Measurements from ENCODE around the gene NHSL1.

The NHSL1 gene

DNA sequence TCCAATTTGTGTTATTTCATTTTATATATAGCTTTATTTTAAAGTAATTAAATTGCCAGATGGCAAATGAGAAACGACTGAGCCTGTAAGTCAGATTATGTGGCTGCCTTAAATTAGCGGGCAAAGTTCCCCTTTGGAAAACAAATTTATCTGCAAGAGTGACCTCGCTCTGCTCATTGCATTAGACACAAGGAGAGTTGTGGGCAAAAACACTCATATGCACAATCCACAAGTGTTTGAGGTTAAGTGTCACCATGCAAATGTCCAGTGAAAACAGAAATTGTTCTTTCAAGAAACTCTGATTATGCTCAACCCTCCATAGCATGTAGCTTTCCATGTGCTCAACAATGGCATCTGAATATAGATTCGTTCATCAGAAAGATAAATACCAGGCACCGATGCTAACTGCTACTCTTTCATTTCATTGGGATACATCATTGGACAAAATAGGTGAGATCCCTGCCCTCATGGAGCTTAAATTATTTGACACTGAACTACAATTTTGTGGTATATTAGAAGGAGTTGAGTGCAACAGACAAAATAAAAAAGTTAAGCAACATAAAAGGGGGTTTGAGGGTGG lies 1.7 kb upstream of the NHSL1 start:
- H3K4me3 ChIP-seq (replicated peaks; ENCODE audit: low read depth, low read length), result no peak overlapping the region
- no peak for DNase-seq (ENCODE audit: extremely low read depth, low read depth)
- TF ChIP-seq, protein P1, sequence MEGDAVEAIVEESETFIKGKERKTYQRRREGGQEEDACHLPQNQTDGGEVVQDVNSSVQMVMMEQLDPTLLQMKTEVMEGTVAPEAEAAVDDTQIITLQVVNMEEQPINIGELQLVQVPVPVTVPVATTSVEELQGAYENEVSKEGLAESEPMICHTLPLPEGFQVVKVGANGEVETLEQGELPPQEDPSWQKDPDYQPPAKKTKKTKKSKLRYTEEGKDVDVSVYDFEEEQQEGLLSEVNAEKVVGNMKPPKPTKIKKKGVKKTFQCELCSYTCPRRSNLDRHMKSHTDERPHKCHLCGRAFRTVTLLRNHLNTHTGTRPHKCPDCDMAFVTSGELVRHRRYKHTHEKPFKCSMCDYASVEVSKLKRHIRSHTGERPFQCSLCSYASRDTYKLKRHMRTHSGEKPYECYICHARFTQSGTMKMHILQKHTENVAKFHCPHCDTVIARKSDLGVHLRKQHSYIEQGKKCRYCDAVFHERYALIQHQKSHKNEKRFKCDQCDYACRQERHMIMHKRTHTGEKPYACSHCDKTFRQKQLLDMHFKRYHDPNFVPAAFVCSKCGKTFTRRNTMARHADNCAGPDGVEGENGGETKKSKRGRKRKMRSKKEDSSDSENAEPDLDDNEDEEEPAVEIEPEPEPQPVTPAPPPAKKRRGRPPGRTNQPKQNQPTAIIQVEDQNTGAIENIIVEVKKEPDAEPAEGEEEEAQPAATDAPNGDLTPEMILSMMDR (IDR thresholded peaks at IDR 0.05; ENCODE audit: low read depth, low read length, missing control alignments), result no peak

DNA sequence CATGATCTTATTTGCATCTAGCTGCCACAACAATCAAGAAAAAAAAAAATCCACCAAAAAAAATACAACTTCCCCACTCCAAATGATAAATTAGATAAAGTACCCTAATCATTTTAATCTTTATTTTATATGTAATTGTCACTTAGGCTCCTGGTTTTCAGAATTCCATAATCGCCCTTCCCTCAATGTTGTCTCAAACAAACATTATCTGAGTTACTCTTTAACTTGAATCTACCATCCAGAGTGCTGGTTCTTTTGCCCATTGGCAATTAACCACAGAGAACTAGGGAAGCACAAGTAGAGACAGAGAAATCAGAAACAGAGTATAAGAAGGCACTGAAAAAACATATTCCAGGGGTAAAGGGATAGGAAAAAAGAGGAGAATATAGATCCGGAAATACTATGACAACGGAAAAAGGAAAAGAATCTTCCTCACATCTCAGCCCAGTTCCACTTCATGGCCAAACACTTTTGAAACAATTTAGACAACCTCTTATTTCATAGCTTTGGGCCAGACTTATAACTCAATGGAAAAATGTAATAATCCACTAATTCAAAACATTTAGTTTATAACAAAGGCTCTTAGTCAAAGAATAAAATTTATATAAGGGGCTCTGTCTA lies 861 bp upstream of the NHSL1 start:
- no peak for DNase-seq (ENCODE audit: extremely low read depth, low read depth)
- TF ChIP-seq, protein P1 (IDR thresholded peaks at IDR 0.05; ENCODE audit: low read depth, low read length, missing control alignments), result no peak
- H3K4me3 ChIP-seq (replicated peaks; ENCODE audit: low read depth, low read length), result no peak overlapping the region

DNA sequence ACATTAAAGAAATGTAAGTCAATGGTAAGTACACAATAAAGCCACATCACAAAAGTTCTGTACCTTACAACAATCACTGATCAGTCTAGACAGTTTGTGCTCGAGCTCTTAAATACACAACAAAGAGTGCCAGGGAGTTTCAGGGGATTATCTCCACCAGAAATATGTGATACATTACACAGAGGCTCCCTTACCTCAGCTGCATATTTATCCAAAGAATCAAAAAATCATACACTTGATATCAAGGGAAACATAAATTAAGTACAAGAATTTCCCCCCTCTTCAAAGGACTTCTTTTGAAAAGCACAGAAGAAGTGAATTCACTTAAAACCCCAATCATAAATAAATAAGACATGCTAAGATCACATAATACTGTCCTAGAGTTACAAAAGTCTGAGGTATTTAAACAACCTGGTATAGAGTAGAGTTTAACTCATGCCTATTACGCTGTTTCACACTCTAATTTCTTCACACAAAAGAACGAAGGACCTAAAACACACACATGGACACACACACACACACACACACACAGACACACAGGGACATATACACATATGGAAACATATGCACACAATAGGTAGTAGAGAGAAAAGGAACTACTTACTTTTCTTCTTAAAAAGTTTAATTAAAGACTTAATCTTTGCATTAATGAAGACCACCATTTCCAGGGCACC lies 528 bp downstream of the NHSL1 start:
- DNase-seq (ENCODE audit: extremely low read depth, low read depth), result no peak
- H3K4me3 ChIP-seq (replicated peaks; ENCODE audit: low read depth, low read length), result no peak overlapping the region
- TF ChIP-seq, protein P1 (IDR thresholded peaks at IDR 0.05; ENCODE audit: low read depth, low read length, missing control alignments), result no peak

DNA sequence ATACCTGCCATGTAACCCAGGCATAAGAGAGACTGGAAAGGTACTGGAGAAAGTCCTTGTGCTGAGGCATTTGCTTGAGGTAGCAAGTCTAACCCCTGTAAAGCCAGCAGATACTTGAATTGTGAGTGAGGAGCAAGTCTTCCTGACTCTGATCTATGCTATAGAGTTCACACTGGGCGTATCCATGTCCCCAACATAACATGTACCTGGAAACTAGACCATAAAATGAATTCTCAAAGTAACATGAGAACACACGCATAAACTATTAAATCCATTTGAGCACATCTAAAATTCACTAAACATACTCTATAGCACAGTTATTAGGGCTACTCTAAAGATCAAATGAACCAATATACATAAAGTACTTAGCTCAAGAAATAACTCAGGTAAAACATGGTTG lies 2.0 kb downstream of the NHSL1 start:
- H3K4me3 ChIP-seq (replicated peaks; ENCODE audit: low read depth, low read length), result no peak overlapping the region
- TF ChIP-seq, protein P1 (IDR thresholded peaks at IDR 0.05; ENCODE audit: low read depth, low read length, missing control alignments), result no peak
- no peak for DNase-seq (ENCODE audit: extremely low read depth, low read depth)

DNA sequence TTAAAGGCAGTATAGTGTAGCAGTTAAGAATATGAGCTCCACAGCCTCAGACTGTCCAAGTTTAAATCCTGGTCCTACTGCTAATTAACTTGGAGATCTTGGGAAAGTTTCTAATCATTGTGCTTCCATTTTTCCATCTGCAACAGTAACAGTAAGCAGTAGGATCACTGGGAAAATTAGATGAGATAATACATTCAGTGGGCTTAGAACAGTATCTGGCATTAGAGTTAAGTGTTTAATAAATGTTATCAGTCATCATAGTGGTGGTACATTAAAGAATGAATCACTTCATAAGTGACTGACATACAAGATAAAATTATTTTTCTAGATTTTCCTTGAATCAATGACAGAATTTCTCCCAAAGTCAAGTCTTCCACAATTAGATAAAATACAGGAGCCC lies 5.0 kb downstream of the NHSL1 start:
- TF ChIP-seq, protein P1 (IDR thresholded peaks at IDR 0.05; ENCODE audit: low read depth, low read length, missing control alignments), result no peak

DNA sequence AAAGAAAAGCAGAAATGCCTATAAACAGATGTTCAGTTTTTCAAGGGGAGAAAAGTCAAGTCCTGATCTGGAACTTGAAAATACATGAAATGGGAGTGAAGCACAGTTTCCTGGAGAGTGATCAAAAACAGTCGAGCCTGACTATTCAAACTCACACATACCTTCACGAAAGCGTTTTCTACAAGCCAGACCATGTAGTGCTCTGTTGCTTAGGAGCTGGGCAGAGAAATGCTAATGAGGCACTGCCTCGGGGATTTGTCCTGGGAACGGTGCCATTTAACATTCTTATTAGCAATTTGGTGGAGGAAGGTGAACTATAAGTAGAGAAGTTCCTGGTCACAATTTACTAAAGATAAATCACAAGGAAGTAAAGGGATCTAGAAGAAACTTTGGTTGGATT lies 5.9 kb downstream of the NHSL1 start:
- H3K4me3 ChIP-seq (replicated peaks; ENCODE audit: low read depth, low read length), result no peak overlapping the region
- TF ChIP-seq, protein P1 (IDR thresholded peaks at IDR 0.05; ENCODE audit: low read depth, low read length, missing control alignments), result no peak
- DNase-seq (ENCODE audit: extremely low read depth, low read depth), result peak; percentile 24

More for the DNA sequence above, 5.0 kb downstream of the NHSL1 start:
- no peak overlapping the region for H3K4me3 ChIP-seq (replicated peaks; ENCODE audit: low read depth, low read length)
- DNase-seq (ENCODE audit: extremely low read depth, low read depth), result no peak
